T-helper 1 cell treated with Interleukin-12 subunit alpha and Interleukin-12 subunit beta and Interleukin-4 antibody, amounts not matched to agents 30 ng/mL and 1 ng/mL, for 36 hours (primary cell): ENCODE data around the gene TM9SF1. TPM values are rescaled to one million over a fixed set of nuclear protein-coding genes. Genes with fewer than 3 reads are reported as not detected.
"Not testable (repeated sequence)": the region's sequence is repeated elsewhere in the genome, so short reads cannot be mapped to it uniquely, and the experiment has no call there.

Experiments
- intact Hi-C: fragments of 100-400 bp; cut with micrococcal nuclease; formaldehyde crosslinking; loops from one replicate; pipeline ENCODE4 v1.15.1; 2024
- total RNA-seq: library from RNA; stranded (reverse); gene quantifications from 2 replicates; pipeline ENCODE4 v1.2.3, GENCODE V29; 2022

TM9SF1 gene
- total RNA-seq, 1 donor from 2014 or later: 45.3 TPM

DNA sequence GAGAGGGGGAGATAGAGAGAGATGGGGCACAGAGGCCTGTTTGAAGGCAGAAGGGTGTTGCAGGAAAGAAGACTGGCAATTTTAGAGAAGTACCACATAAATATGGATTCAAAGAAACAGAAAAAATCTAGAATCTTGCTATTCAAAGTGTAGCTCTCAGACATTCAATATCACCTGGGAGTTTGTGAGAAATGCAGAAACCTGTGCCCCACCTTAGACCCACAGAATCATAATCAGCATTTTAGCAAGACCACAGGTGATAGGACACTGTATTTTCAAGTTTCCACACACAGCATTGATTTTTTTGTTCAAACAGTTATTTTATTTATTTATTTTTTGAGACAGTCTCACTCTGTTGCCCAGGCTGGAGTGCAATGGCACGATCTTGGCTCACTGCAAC is 33.7 kb upstream of the TM9SF1 start:
- intact Hi-C loops: no loop called here

DNA sequence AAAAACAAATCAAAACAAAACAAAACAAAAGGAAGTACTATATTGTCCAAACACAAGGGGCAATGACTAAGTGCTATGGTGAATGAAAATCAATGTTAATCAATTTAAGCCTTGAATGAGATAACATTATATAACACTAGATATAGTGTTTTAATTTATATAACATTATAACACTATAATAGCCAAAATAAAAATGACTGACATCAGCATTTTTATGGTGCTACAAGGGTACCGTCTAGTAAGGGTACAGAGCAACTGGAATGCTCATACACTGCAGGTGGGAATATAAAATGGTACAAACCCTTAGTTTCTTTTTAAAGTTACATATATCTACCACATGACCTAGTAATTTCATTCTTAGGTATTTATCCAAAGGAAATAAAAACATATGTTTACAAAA is 31.2 kb upstream of the TM9SF1 start:
- intact Hi-C loops: no loop called here

DNA sequence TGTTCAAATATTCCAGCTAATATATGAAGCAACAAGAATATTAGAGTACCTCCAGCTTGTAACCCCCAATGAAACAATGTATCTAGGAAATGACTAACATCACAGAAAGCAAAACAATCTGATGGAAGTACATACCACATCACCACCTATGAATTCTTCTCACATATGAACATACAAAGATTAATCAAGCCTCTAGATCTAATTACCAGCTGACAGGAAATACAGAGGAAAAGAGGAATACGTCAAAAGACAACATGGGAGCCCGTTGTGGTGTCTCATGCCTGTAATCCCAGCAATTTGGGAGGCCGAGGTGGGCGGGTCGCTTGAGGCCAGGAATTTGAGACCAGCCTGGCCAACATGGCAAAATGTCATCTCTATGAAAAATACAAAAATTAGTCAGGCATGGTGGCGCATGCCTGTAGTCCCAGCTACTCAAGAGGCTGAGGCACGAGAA is 29.4 kb upstream of the TM9SF1 start:
- intact Hi-C loops: no loop called here

DNA sequence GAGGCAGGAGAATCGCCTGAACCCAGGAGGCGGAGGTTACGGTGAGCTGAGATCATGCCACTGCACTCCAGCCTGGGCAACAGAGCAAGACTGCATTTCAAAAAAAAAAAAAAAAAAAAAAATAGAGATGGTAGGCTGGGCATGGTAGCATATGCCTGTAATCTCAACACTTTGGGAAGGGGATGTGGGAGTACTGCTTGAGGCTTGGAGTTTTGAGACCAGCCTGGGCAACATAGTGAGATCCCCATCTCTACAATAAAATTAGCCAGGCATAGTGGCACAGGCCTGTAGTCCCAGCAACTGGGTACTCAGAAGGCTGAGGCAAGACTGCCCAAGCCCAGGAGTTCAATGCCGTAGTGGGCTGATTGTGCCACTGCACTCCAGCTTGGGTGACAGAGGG is 27.7 kb upstream of the TM9SF1 start:
- intact Hi-C loops: not testable (repeated sequence)

DNA sequence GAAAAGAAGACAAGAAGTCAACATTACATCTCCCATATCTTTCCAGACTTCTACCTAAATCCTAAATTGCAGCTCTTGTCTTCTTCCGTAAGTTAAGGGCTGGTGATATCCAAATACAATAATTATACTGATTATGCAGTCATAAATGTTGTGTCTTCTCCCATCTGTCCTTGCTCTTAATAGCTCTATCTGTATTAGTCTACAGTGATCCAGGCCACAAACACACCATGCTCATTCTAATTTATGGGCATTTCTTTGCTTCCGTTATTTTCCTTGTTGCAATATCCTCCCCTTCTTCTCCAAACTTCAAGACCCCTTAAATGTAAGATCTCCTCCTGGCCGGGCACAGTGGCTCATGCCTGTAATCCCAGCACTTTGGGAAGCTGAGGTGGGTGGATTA is 24.3 kb upstream of the TM9SF1 start:
- intact Hi-C loops: loop anchor here (10.0 kb wide), 1 partner anchor 455 kb away; no protein-coding TSS in a partner anchor

DNA sequence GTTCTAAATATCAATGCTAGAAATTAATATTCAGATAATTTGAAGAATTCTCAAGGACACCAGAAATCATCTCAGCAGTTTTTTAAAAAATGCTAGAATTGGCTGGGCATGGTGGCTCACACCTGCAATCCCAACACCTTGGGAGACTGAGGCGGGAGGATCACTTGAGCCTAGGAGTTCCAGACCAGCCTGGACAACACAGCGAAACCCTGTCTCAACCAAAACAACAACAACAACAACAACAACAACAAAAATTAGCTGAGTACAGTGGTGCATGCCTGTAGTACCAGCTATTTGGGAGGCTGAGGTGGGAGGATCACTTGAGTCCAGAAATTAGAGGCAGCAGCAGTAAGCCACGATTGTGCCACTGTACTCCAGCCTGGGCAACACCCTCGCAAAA is 23.8 kb upstream of the TM9SF1 start:
- intact Hi-C loops: loop anchor here (10.0 kb wide), 1 partner anchor 456 kb away; no protein-coding TSS in a partner anchor

DNA sequence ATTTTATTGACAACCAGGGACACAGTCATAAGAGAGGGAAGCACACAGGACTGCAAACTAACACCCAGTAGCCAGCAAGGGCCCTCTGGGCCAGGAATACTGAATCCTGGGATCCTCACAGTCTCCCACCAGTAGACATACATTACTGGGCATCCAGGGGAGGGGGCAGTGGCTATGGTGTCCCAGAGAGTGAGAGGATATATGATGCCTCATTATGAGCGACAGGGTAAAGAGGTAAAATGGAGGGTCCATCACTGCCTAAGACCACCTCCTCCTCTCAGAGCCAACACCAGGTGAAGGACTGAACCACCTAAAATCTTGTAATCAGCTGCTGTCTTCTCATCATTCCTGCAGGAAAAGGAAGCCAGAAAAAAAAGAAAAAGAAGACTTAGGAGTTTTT is 21.6 kb upstream of the TM9SF1 start:
- intact Hi-C loops: loop anchor here (1.0 to 10.0 kb wide), 8 partner anchors 15 to 458 kb away; partner anchors contain the start of genes GMPR2, NEDD8, RABGGTA and RNF31

DNA sequence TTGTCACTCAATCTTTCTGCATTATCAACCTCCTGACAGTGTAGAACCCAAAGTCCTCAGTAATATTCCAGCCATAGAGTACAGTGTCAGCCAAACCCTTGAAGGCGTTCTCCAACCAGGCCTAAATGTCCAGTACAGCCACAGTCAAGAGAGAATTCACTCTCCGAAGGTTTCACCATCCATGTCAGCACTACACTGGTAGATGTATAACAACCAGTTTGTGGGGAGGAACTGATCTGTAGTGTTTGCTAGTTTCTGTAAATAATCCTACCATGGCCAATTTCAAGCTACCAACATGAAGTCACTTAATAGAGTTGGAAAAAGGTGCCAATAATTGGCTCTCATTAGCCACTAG is 21.1 kb upstream of the TM9SF1 start:
- intact Hi-C loops: loop anchor here (1.0 to 10.0 kb wide), 8 partner anchors 16 to 458 kb away; partner anchors contain the start of genes GMPR2, NEDD8, RABGGTA and RNF31

DNA sequence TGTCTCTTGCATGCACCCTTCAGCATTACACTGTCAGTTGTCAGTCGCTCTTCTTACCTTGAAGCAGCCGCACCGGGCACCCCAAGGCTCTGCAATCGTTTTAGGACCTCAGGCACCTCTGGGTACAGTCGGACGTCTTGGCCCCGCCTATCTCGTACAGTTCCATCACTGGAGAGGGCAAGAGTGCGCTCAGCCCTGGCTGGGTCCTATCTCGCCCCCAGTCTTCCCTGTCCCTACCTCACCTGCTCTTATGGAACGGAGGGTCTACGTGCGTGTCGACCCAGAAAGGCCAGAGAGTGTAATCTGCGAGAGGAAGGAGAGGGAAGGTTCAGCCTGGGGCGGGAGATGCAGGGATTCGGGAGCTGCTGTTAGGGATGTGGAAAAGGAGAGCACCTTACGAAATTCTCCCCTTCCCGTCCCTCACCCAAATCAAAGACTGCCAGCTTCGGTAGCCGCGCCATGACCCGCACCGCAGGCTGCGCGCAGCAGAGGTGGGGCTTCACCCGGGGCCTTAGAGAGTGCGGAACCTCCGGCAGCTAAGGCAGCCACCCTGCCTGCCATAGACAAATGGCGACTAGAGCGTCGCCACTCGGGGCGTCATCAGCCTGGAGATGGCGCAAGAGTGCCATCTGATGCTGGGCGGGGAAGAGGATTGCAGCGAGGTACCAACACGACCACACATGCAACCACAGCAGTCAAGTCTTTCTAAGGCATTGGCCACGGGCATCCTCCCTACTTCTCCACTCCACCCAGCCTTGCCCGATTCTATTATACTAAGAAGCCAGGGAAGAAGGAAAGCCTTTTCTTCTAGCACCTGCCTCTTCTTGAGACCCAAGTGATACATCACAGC is 20.5 kb upstream of the TM9SF1 start, which contains the start of gene MDP1:
MDP1 (minus strand) TSS at position 572 of the 850 bp plus-strand sequence; CDS start at position 461, 111 bp downstream.
- intact Hi-C loops: loop anchor here (1.0 to 10.0 kb wide), 8 partner anchors 17 to 459 kb away; partner anchors contain the start of genes GMPR2, NEDD8, RABGGTA and RNF31

DNA sequence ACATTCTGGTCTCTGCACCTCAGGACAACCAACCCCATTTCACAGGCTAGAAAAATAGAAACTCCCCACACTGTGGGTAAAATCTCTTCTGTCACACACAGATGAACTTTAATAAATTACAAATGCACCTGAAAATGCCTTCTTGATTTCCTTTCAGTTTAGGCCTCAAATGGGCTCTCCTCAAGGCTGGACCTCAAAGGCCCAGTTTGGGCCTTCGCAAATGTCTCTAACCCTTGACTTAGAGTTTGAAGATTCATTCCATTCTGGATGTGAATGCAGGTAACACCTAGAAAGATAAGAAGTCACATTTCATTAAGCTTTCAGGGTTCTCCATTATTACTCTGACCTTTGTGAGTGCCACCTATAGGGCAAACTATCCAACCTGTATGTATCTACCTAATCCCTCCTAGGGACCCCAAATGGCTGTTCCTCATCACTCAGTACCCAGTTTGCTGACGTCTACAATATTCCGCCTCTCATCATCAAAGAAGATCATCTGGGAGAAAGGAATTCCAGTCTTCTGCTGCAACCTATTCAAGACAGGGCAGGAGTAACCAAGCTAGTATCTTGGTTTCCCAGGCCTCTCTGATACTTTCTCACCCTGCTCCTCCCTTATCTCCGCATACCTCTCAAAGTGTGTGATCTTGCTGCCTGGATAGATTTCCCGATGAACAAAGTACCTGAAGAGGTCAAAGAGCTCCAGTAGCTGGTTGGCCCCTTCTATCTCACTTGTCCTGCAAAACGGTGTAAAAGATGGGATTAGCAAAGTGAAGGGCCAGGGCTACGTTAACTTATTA is 18.8 kb upstream of the TM9SF1 start:
- intact Hi-C loops: loop anchor here (1.0 to 10.0 kb wide), 11 partner anchors 19 to 892 kb away; partner anchors contain the start of genes DCAF11, DHRS1, EMC9 and IPO4

DNA sequence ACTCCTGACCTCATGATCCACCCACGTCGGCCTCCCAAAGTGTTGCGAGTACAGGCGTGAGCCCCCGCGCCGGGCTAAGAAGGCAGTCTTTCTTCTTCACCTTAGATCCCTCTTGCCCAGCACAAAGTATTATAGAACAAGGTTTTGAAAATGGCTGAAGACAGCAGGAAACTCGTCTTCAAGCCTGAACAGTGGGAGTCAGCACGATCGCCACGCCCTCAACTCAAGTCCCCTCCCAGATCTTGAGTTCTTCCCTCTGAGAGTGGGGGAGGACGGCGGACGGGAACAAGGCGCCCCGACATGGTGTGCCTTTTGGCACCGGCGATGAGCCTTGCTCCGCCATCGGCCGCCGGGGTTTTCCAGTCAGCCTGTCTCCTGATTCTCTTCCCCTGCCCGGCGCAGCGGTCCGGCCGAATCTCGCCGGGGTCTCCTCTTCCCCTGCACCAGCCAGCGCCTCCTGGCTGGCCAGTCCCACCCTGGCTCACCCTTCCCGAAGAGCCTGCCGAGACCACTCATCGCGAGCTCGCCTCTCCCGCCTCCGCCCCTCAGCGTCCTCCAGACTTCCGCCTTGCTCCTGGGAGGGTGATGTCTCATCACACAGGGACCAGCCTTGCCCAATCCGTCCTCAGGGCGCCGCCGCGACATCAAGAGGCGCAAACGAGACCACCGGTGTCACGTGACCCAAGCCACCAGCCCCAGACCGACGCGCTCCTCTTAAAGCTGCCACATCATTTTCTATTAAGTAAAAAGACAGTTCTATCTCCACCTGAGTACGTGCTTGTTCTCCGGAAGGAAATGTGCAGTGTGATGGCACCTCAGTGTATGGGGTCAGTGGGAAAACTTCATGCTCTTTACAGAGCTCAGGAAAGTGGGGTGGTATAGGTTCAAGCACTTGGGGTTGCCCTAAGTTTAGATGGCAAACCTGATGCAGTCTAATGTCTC is 18.0 kb upstream of the TM9SF1 start, which contains the start of gene CHMP4A:
CHMP4A (minus strand) TSS at position 565 of the 942 bp plus-strand sequence; CDS start at position 516, 49 bp downstream.
- intact Hi-C loops: loop anchor here (1.0 to 10.0 kb wide), 11 partner anchors 18 to 891 kb away; partner anchors contain the start of genes DCAF11, DHRS1, EMC9 and IPO4

DNA sequence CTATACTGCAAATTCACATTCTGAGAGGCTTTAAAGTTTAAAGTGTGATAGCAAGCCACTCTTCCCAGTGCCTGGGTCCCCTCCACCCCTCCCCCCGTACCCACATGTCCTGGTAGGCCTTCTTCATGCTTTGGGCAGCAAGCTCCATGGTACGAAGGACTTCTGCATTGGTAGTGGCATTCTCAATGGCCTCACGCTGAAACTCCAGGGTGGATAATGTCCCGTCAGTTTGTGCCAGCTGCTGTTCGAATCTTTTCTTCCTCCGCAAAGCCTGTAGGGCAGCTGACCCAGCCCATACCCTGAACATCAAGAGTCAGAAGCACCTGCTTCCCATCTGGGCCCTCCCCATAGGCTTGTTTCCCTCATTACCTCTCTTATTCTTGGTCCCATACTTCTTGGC is 16.1 kb upstream of the TM9SF1 start:
- intact Hi-C loops: loop anchor here (5.0 to 10.0 kb wide), 2 partner anchors 463 to 889 kb away; partner anchors contain the start of gene PABPN1

DNA sequence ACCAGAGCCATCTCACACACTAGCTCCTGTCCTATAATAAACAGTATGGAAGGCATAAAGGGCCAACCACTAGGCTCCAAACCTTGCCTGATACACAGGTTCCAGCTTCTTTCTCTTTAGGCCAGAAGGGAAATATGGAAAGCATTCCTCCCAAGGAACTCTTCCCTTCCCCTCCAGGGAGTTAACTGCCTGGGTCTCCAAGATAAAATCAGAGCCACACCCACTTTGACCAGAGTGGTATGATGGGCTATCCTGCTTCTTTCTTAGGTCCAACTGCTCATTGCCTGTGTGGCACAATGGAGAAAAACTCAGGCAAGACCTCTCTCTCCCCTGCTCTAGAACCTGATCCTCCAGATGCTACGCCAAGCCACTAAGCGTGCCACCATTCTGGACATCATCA is 12.4 kb upstream of the TM9SF1 start:
- intact Hi-C loops: no loop called here

DNA sequence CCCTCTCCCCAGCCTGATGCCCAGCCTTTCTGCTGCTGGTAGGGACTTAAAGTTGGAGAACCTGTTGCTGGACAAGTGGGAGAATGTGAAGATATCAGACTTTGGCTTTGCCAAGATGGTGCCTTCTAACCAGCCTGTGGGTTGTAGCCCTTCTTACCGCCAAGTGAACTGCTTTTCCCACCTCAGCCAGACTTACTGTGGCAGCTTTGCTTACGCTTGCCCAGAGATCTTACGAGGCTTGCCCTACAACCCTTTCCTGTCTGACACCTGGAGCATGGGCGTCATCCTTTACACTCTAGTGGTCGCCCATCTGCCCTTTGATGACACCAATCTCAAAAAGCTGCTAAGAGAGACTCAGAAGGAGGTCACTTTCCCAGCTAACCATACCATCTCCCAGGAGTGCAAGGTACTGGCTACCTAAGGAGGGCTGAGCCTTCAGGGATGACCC is 11.9 kb upstream of the TM9SF1 start:
- intact Hi-C loops: no loop called here

DNA sequence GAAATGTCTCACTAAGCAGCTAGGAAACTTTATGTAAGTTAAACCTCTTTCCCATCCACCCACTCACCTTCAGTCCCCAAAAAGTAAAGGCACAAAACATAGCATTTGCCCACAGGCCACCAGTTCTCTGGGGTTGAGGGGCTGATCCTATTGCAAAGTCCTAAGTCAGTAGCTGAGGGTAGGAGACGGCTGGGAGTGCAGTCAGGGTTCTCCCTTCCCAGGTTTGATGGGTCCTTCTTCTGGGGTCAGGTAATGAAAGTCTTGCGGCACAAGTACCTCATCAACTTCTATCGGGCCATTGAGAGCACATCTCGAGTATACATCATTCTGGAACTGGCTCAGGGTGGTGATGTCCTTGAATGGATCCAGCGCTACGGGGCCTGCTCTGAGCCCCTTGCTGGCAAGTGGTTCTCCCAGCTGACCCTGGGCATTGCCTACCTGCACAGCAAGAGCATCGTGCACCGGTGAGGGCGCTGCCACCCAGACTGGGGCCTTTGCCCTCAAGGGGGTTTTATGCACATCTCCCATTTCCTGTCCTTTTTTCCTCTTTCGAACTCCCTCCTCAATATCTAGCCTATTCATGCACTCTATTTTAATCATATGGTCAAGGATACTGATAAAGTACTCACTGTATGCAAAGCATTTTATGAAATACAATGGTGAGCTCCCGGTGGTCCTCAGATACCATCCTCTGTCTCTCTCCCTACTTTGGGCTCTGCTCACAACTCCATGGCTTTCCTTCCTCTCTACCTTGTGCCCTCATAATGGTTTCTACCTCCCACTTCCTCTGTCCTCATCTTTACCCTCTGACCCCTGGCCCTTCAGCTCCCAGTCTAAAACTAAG is 11.2 kb upstream of the TM9SF1 start:
- intact Hi-C loops: no loop called here

DNA sequence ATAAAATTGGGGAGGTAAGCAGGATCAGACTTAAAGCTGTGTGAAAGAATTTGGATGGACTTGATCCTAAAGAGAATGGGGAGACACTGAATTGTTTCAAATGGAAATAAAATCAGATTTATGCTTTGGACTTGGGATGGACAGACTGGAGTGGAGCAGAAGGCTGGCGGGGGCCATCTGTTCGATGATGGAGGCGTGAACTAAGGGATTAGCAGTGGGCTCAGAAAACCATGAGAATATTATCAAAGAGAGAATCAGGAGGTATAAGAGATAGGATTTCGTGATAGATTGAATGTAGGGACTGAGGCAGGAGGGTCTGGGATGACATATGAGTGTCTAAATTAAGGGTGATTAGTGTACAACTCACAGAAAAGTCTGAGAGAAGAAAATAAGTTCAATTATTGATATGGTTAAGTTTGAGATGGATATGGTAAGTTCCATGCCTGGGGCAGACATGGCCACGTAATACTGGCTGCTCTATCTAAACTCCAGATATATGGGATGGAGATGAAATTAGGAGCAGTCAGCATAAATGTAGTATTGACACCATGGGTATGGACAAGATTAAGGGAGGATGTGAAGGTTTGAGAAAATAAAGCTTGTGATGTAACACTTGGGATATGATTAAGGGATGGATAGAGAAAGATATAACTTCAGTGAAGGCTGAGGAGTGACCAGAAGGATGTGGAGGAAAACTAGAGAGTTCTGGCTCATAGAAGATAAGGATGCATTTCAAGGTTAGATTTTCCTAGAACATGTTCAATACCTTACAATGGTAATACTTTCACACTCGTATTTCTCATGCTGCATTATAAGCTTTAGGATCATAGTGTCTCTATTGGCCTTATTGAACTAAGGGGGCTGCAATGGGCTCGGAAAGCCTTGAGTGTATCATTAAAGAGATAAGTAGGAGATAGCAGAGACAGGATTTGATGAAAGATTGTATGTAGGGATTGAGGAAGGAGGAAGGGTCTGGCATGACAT is 9.2 kb upstream of the TM9SF1 start:
- intact Hi-C loops: no loop called here

DNA sequence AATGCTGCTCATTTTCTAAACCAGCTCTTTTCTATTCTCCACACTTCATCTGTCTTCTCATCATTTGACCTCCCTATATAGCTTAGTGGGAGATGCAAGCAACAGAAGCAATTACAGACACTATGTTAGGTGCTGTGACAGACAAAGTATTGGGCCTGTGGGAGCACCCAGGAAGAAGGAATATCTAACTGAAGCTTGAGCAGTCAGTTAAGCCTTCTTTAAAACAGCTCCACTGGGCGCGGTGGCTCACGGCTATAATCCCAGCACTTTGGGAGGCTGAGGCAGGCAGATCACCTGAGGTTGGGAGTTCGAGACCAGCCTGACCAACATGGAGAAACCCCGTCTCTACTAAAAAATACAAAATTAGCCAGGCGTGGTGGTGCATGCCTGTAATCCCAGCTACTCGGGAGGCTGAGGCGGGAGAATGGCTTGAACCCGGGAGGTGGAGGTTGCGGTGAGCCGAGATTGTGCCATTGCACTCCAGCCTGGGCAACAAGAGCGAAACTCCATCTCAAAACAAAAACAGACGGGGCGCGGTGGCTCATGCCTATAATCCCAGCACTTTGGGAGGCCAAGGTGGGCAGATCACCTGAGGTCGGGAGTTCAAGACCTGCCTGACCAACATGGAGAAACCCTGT is 8.1 kb upstream of the TM9SF1 start:
- intact Hi-C loops: not testable (repeated sequence)
